WTC11 (cell line): ENCODE measurements around the gene KRT6A.
"Not testable (repeated sequence)": the region's sequence is repeated elsewhere in the genome, so short reads cannot be mapped to it uniquely, and the experiment has no call there.

ENCODE experiments used
- FOXJ3 ChIP-seq: sonication (generic); formaldehyde crosslinking; IDR thresholded peaks from 2 replicates; pipeline ENCODE4 v1.9.0; 2021; ENCODE audit warnings: missing genetic modification reagents, mild to moderate bottlenecking, borderline replicate concordance
- NR3C1 ChIP-seq: sonication (generic); formaldehyde crosslinking; conservative IDR thresholded peaks from 2 replicates; pipeline ENCODE4 v1.8.1; 2023; ENCODE audit warnings: low read depth, mild to moderate bottlenecking, missing genetic modification reagents
- TF ChIP-seq, protein P1 (sequence below): sonication (generic); formaldehyde crosslinking; IDR thresholded peaks from 2 replicates; pipeline ENCODE4 v1.8.0; 2022; ENCODE audit warnings: mild to moderate bottlenecking, missing genetic modification reagents
- TF ChIP-seq, protein P2 (sequence below): fragments of 200-600 bp; IDR thresholded peaks from 2 replicates; pipeline ENCODE4 v1.8.0; 2022; ENCODE audit warnings: antibody characterized with exemption
- TF ChIP-seq, protein P3 (sequence below): sonication (generic); formaldehyde crosslinking; conservative IDR thresholded peaks from 2 replicates; pipeline ENCODE4 v1.8.1; 2022; ENCODE audit warnings: mild to moderate bottlenecking, missing genetic modification reagents

DNA sequence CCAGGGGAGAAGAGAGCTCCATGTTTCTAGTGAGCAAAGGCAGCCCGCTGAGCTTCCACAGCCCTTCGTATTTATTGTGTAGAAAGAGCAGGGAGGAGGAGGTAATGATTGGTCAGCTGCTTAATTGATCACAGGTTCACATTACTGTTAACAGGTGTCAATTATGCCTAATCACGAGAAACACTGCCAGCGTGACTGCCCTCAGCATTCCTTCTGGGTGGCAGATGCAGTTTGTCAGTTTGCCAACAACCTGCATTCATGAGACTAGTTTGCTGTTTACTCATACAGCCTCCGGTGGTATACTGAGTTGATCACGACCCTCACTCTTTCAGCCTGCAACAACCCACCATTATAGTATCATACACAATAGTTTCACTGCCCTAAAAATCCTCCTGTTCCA lies 7.5 kb upstream of the KRT6A start:
- not testable (repeated sequence) for TF ChIP-seq NR3C1, FOXJ3 (CRISPR knock-in tag)
- TF ChIP-seq, protein P1, sequence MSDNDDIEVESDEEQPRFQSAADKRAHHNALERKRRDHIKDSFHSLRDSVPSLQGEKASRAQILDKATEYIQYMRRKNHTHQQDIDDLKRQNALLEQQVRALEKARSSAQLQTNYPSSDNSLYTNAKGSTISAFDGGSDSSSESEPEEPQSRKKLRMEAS (CRISPR knock-in tag), result not testable (repeated sequence)
- TF ChIP-seq, protein P2, sequence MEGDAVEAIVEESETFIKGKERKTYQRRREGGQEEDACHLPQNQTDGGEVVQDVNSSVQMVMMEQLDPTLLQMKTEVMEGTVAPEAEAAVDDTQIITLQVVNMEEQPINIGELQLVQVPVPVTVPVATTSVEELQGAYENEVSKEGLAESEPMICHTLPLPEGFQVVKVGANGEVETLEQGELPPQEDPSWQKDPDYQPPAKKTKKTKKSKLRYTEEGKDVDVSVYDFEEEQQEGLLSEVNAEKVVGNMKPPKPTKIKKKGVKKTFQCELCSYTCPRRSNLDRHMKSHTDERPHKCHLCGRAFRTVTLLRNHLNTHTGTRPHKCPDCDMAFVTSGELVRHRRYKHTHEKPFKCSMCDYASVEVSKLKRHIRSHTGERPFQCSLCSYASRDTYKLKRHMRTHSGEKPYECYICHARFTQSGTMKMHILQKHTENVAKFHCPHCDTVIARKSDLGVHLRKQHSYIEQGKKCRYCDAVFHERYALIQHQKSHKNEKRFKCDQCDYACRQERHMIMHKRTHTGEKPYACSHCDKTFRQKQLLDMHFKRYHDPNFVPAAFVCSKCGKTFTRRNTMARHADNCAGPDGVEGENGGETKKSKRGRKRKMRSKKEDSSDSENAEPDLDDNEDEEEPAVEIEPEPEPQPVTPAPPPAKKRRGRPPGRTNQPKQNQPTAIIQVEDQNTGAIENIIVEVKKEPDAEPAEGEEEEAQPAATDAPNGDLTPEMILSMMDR, result not testable (repeated sequence)
- TF ChIP-seq, protein P3, sequence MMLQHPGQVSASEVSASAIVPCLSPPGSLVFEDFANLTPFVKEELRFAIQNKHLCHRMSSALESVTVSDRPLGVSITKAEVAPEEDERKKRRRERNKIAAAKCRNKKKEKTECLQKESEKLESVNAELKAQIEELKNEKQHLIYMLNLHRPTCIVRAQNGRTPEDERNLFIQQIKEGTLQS (CRISPR knock-in tag), result not testable (repeated sequence)
